Fibroblast of pulmonary artery (primary cell): ENCODE results near the gene BAHCC1.

Experiments used
- DNase-seq: peaks from one replicate; pipeline ENCODE4 v3.0.0-alpha.2; 2010; ENCODE audit warnings: low read depth
- H3K4me3 ChIP-seq: replicated peaks from 2 replicates; pipeline ENCODE4 v1.5.1; 2011; ENCODE audit warnings: low read depth, mild to moderate bottlenecking, control low read depth, low read length, moderate library complexity
- TF ChIP-seq, protein P1 (sequence below): IDR thresholded peaks from 2 replicates; pipeline ENCODE4 v1.5.1; 2011; ENCODE audit warnings: mild to moderate bottlenecking, control low read depth, low read length, inconsistent platforms; ENCODE audit errors: missing control alignments

Gene BAHCC1

DNA sequence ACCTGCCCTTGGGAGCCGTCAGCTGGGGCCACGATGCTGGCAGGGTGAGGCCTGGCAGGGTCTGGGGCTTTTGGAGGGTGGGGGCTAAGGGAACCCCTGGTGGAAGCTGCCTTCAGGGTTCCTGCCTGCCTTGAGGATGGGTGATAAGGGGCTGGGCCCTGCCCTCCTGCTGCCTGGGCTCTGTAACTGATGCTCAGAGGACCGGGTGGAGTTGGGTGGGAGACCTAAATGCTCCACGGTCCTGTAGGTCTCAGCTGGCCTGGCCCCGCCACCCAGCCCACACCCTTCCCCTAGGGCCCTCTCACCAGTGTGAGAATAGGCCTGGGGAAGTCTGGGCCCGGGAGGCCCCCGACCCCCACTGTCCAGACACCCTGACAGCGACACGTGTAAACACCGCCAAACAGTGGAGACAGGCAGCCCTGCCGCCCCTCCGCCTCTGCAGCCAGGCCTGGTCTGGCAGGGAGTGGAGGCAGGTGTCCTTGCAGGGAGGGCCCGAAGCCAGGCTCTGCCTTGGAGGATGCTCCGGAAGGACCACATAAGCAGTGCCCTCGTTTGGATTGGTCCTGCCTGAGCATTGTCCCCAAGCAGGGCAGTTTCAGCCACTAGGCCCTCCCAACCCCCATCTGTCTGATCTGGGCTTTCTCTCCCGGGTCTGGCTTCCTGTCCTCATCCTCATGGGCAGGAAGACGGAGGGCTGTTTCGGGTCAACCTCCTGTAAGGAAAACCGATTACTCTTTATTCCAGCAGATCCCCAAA lies 6.5 kb upstream of the BAHCC1 start:
- no peak for DNase-seq
- H3K4me3 ChIP-seq: no peak overlapping the region
- TF ChIP-seq, protein P1, sequence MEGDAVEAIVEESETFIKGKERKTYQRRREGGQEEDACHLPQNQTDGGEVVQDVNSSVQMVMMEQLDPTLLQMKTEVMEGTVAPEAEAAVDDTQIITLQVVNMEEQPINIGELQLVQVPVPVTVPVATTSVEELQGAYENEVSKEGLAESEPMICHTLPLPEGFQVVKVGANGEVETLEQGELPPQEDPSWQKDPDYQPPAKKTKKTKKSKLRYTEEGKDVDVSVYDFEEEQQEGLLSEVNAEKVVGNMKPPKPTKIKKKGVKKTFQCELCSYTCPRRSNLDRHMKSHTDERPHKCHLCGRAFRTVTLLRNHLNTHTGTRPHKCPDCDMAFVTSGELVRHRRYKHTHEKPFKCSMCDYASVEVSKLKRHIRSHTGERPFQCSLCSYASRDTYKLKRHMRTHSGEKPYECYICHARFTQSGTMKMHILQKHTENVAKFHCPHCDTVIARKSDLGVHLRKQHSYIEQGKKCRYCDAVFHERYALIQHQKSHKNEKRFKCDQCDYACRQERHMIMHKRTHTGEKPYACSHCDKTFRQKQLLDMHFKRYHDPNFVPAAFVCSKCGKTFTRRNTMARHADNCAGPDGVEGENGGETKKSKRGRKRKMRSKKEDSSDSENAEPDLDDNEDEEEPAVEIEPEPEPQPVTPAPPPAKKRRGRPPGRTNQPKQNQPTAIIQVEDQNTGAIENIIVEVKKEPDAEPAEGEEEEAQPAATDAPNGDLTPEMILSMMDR: no peak

DNA sequence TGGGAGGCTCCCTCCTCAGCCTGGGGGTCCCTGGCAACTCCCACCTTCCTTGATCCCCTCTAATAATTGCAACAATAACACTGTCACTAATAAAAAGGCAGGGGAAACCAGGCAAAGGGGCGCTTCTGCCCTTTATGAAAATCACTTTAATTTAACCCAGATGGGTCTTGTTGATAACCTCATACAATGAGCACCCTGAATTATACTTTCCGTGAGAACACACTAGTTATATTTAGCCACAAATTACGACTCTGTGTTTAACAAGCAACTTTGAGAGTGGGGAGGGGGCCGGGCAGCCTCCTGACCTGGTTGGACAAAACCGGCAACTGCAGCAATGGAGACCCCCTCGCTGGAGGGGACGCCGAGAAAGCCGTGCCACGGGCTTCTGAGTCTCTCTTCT lies 5.7 kb upstream of the BAHCC1 start:
- DNase-seq: no peak
- no peak overlapping the region for H3K4me3 ChIP-seq
- TF ChIP-seq, protein P1: no peak

DNA sequence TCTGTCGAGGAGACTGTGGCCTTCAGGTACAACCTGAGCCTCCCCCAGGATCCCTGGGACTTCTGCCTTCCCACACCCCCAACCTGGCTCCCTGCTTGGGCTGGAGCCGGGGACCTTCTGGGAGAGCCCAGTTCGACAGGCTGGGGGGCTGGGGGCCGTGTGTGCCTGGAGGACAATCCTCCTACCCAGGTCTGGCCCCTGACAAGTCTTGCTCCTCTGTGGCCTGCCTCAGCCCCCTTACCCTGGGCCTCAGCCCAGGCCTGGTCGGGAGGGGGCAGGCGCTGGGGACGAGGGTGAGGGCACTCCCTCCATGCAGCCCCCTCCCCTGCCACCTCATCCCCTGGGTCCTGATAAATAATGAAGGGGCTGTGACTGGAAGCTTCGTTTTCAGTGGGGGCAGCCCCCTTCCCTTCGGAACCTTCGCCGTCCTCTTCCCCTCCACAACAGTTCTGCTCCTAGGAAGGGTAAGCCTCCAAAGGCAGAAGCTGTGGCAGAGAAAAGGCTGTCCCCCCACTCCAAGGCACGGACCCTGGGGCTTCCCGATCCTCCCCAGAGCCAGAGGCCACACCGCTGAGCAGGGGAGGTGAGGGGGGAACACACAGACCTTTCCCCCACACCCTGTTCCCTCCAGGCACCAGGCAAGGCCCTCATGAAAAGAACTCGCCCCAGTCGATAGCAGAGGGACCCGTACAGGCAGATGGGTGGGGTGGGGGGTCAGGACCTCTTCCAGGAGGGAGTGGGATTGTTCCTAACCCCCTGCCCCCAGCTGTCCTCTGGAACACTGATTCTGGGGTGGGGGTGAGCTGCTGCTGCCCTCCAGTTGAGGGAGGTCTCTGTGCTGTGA lies 5.0 kb upstream of the BAHCC1 start:
- no peak overlapping the region for H3K4me3 ChIP-seq
- DNase-seq: no peak
- TF ChIP-seq, protein P1: no peak

DNA sequence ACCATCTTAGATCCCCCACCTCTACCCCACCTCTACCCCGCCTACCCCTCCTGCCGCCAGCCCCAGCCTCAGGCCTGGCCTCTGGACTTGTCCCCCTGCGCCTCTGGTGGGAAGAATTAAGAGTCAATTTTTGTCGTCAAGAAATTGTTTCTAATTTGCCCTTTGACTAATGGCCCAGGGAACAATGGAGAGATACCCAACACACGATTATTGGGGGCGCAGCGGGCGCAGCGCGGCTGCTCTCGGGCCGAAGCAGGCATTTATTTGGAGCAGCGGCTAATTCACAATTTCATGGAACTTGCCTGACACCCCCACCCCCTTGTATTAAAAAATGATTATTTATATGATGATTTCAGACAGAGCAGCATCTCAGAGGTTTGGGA lies 4.4 kb upstream of the BAHCC1 start:
- DNase-seq: no peak
- TF ChIP-seq, protein P1: no peak
- H3K4me3 ChIP-seq: no peak overlapping the region

DNA sequence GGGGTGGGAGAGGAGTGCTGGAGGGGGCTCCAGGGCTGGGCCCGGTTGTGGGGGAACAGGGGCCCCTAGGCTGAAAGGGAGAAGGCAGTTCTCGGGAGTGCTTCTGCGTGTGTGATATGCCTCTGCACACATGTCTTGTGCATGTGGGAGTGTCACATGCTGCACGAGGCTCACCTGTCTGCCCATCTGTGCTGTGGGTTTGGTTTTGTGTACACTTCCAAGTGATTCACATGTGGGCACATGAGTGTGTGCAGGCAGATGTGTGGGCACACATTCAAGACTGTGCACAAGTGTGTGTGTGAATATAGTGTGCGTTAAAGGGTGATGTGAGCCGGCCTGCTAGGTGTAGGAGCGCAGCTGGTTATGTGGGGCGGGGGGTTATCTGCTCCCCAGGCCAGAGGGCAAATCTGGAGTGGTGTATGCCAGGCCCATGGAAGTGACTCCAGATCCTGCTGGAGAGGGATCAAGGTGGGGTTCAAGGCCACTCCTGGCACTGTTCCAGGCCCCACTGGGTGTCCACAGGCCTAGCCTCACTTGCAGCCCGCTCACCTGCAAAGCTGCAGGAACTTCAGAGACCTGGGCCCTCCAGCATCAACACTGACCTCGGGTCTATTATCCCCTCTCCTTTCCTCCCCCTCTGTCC lies 3.8 kb upstream of the BAHCC1 start:
- TF ChIP-seq, protein P1: no peak
- DNase-seq: no peak
- peak overlapping the region; percentile 63 for H3K4me3 ChIP-seq

DNA sequence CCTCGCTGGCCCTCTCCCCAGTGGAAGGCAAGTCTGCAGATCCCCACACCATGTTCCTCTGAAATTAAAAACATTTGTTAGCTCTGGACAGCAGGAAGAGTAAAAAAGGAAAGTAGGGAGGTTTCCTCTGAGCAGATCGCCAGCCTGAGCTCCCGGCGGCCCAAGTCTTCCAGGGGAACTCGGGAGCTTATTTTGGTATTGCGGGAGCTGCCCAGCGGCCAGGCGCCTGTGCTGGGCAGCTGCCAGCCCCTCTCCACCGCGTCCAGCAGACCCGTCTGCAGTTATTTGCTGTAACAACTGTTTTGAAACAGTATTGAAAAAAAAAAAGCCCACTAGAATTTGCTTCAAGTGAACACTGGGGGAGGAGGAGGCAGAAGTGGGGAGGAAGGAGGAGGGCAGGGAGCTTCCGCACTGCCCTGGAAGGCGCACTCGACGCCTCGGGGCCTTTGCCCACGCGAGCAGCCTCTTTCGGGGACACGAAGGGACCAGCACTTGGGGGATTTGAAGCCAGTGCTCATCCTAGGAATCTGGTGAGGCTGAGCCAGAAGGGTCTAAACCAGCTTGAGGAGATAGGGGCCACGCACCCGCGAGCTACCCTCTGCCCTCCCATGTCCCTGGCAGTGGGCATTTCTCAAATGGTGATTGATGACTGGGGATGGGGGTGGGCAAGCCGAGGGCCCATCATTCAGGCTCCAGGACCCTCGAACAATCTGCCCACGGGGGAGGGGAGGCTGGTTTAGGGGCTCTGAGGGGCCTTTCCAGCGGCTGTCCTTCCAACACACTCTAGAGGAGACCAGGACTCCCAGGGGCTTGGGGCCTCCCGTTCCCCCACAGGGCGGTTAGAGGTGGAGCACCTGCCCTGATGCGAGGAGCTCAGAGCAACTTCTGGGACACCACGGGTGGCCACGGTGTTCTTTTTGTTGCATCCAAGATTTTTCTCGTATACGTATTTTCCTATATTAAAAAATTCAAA lies 3.0 kb upstream of the BAHCC1 start:
- H3K4me3 ChIP-seq: peak overlapping the region; percentile 63
- DNase-seq: peak; percentile 81
- TF ChIP-seq, protein P1: no peak
